Trophoblast cell (in vitro differentiated cells and primary cell): Measurements from ENCODE around the gene RNF31.

ENCODE experiments used
- DNase-seq, 2 donors: peaks; one replicate each; pipeline ENCODE4 v3.0.0-alpha.2; 2016
- H2AFZ ChIP-seq: 2 replicates; pipeline ENCODE4 v1.6.1; 2013; ENCODE audit warnings: low read length, moderate library complexity, mild to moderate bottlenecking; ENCODE audit not compliant: insufficient read depth, poor library complexity
- H2AK5ac ChIP-seq: 2 replicates; pipeline ENCODE4 v1.6.1; 2013; ENCODE audit warnings: mild to moderate bottlenecking, low read length
- H2BK120ac ChIP-seq: 2 replicates; pipeline ENCODE4 v1.6.1; 2013; ENCODE audit warnings: low read length, mild to moderate bottlenecking, moderate library complexity; ENCODE audit not compliant: insufficient read depth, poor library complexity
- H2BK12ac ChIP-seq: 2 replicates; pipeline ENCODE4 v1.6.1; 2013; ENCODE audit warnings: mild to moderate bottlenecking, low read length, moderate library complexity
- H2BK5ac ChIP-seq: 2 replicates; pipeline ENCODE4 v1.6.1; 2013; ENCODE audit warnings: low read length, low read depth, moderate library complexity, mild to moderate bottlenecking; ENCODE audit not compliant: poor library complexity
- H3K14ac ChIP-seq: 2 replicates; pipeline ENCODE4 v1.6.1; 2013; ENCODE audit warnings: mild to moderate bottlenecking, low read length
- H3K18ac ChIP-seq: 2 replicates; pipeline ENCODE4 v1.6.1; 2013; ENCODE audit warnings: mild to moderate bottlenecking, low read length
- H3K23ac ChIP-seq: 2 replicates; pipeline ENCODE4 v1.6.1; 2013; ENCODE audit warnings: low read length
- H3K27ac ChIP-seq: 2 replicates; pipeline ENCODE4 v1.5.1; 2013; ENCODE audit warnings: low read depth, mild to moderate bottlenecking, inconsistent platforms, low read length, moderate library complexity
- H3K27me3 ChIP-seq: 2 replicates; pipeline ENCODE4 v1.6.1; 2013; ENCODE audit warnings: inconsistent platforms, mild to moderate bottlenecking, low read length, moderate library complexity; ENCODE audit not compliant: insufficient read depth
- H3K36me3 ChIP-seq, 2 experiments: 1 replicate in 1 of 2; 2 replicates in 1 of 2; pipeline ENCODE4 v1.6.1; 2013; ENCODE audit warnings: low read length in 2 of 2, mild to moderate bottlenecking in 2 of 2, moderate library complexity in 1 of 2; ENCODE audit not compliant: insufficient read depth in 2 of 2, control insufficient read depth in 1 of 2
- H3K4ac ChIP-seq: 2 replicates; pipeline ENCODE4 v1.6.1; 2013; ENCODE audit warnings: low read depth, mild to moderate bottlenecking, low read length, moderate library complexity
- H3K4me1 ChIP-seq, 2 experiments: 1 replicate in 1 of 2; 2 replicates in 1 of 2; pipeline ENCODE4 v1.6.1; 2013; ENCODE audit warnings: low read length in 2 of 2, mild to moderate bottlenecking in 2 of 2, moderate library complexity in 1 of 2; ENCODE audit not compliant: insufficient read depth in 2 of 2, control insufficient read depth in 1 of 2
- H3K4me2 ChIP-seq: 2 replicates; pipeline ENCODE4 v1.6.1; 2013; ENCODE audit warnings: inconsistent platforms, mild to moderate bottlenecking, low read length, moderate library complexity
- H3K4me3 ChIP-seq: 2 replicates; pipeline ENCODE4 v1.5.1; 2013; ENCODE audit warnings: mild to moderate bottlenecking, low read depth, low read length, inconsistent platforms
- H3K79me1 ChIP-seq: one replicate; pipeline ENCODE4 v1.6.1; 2013; ENCODE audit warnings: low read length
- H3K79me2 ChIP-seq: 2 replicates; pipeline ENCODE4 v1.6.1; 2013; ENCODE audit warnings: low read length, mild to moderate bottlenecking; ENCODE audit not compliant: control insufficient read depth, insufficient read depth, poor library complexity
- H3K9ac ChIP-seq: 2 replicates; pipeline ENCODE4 v1.6.1; 2013; ENCODE audit warnings: mild to moderate bottlenecking, low read length
- H3K9me3 ChIP-seq: 2 replicates; pipeline ENCODE4 v1.6.1; 2013; ENCODE audit warnings: low read depth, mild to moderate bottlenecking, control low read depth, inconsistent platforms, low read length; ENCODE audit not compliant: insufficient read depth
- H4K12ac ChIP-seq: 2 replicates; pipeline ENCODE4 v1.6.1; 2013; ENCODE audit warnings: low read depth, mild to moderate bottlenecking, low read length, moderate library complexity
- H4K8ac ChIP-seq: 2 replicates; pipeline ENCODE4 v1.6.1; 2013; ENCODE audit warnings: low read depth, mild to moderate bottlenecking, low read length, moderate library complexity
- H4K91ac ChIP-seq: one replicate; pipeline ENCODE4 v1.6.1; 2013; ENCODE audit warnings: low read depth, mild to moderate bottlenecking, low read length, moderate library complexity
- WGBS: extraction: QIAGEN DNeasy Blood & Tissue Kit; methylation state at CpG from one replicate; pipeline ENCODE4 v1.1.7; 2013; ENCODE audit warnings: missing lambda C conversion rate; ENCODE audit not compliant: insufficient read length, insufficient coverage; ENCODE audit errors: extremely low coverage; 5-methylcytosine and 5-hydroxymethylcytosine counted together

Gene RNF31

GRCh38 chr14:24126939-24127338 lies 20.4 kb upstream of the RNF31 start:
- H2BK5ac ChIP-seq = no peak overlapping the region
- H2AFZ ChIP-seq = no peak overlapping the region
- no peak overlapping the region for H3K4me3 ChIP-seq
- no peaks in the 10 kb centered on the region for H3K27me3 ChIP-seq
- H3K36me3 ChIP-seq = peaks cover 7 to 17% of the 10 kb centered on the region in 2 experiments
- H3K4ac ChIP-seq = no peak overlapping the region
- H4K8ac ChIP-seq = no peak overlapping the region
- H3K18ac ChIP-seq = no peak overlapping the region
- no peaks in the 10 kb centered on the region for H3K4me1 ChIP-seq
- no peak for DNase-seq
- H3K27ac ChIP-seq = no peak overlapping the region
- H4K12ac ChIP-seq = no peak overlapping the region
- H2AK5ac ChIP-seq = no peak overlapping the region
- H3K79me1 ChIP-seq = no peaks in the 10 kb centered on the region
- H4K91ac ChIP-seq = no peak overlapping the region
- H3K23ac ChIP-seq = no peak overlapping the region
- no peak overlapping the region for H2BK12ac ChIP-seq
- H3K9ac ChIP-seq = no peak overlapping the region
- H3K14ac ChIP-seq = no peak overlapping the region
- H2BK120ac ChIP-seq = no peak overlapping the region
- H3K9me3 ChIP-seq = no peaks in the 10 kb centered on the region
- H3K4me2 ChIP-seq = no peak overlapping the region
- no peaks in the 10 kb centered on the region for H3K79me2 ChIP-seq

- Histone ChIP-seq H4K8ac (no peak overlapping the region), H4K12ac (no peak overlapping the region), H3K18ac (no peak overlapping the region), H3K79me1 (no peaks in the 10 kb centered on the region), H3K4me3 (no peak overlapping the region), H3K79me2 (no peaks in the 10 kb centered on the region), H3K4me2 (no peak overlapping the region), H3K4ac (no peak overlapping the region), H2BK5ac (no peak overlapping the region), H3K27ac (no peak overlapping the region), H4K91ac (no peak overlapping the region), H3K23ac (no peak overlapping the region), H2BK12ac (no peak overlapping the region), H3K4me1 (no peaks in the 10 kb centered on the region), H3K14ac (no peak overlapping the region), H2AK5ac (no peak overlapping the region), H3K36me3 (peaks cover 7 to 11% of the 10 kb centered on the region in 2 experiments), H2AFZ (no peak overlapping the region), H3K9ac (no peak overlapping the region), H3K9me3 (no peaks in the 10 kb centered on the region), H3K27me3 (no peaks in the 10 kb centered on the region), H2BK120ac (no peak overlapping the region)
- WGBS = no CpG with 5 or more reads among the region's 2 CpGs
- no peak for DNase-seq
These were observed 19.6 kb upstream of the RNF31 start for GRCh38 chr14:24127673-24128072.

- no peak overlapping the region for H3K14ac ChIP-seq
- no peak overlapping the region for H3K4me3 ChIP-seq
- H3K9me3 ChIP-seq = no peaks in the 10 kb centered on the region
- no CpG with 5 or more reads among the region's 8 CpGs for WGBS
- no peak overlapping the region for H4K91ac ChIP-seq
- H2BK120ac ChIP-seq = no peak overlapping the region
- no peaks in the 10 kb centered on the region for H3K4me1 ChIP-seq
- no peaks in the 10 kb centered on the region for H3K79me2 ChIP-seq
- no peak overlapping the region for H3K27ac ChIP-seq
- no peak overlapping the region for H3K18ac ChIP-seq
- no peak overlapping the region for H4K8ac ChIP-seq
- H3K23ac ChIP-seq = no peak overlapping the region
- H2BK12ac ChIP-seq = no peak overlapping the region
- no peak overlapping the region for H2AFZ ChIP-seq
- no peak overlapping the region for H4K12ac ChIP-seq
- H3K27me3 ChIP-seq = no peaks in the 10 kb centered on the region
- no peak overlapping the region for H2AK5ac ChIP-seq
- no peaks in the 10 kb centered on the region for H3K79me1 ChIP-seq
- no peak for DNase-seq
- H2BK5ac ChIP-seq = no peak overlapping the region
- H3K36me3 ChIP-seq = no peaks in the 10 kb centered on the region
- H3K9ac ChIP-seq = no peak overlapping the region
- H3K4ac ChIP-seq = no peak overlapping the region
- H3K4me2 ChIP-seq = no peak overlapping the region
These were observed 17.8 kb upstream of the RNF31 start for GRCh38 chr14:24129410-24129998.

- Histone ChIP-seq H3K9me3 (no peaks in the 10 kb centered on the region), H4K12ac (no peak within 1 kb of the TSS), H3K27me3 (no peaks in the 10 kb centered on the region), H2AK5ac (no peak within 1 kb of the TSS), H3K4ac (no peak within 1 kb of the TSS), H2BK5ac (no peak within 1 kb of the TSS), H3K23ac (no peak within 1 kb of the TSS), H3K18ac (no peak within 1 kb of the TSS), H3K14ac (no peak within 1 kb of the TSS), H3K79me1 (no peaks in the 10 kb centered on the region), H3K9ac (no peak within 1 kb of the TSS), H3K79me2 (no peaks in the 10 kb centered on the region), H4K8ac (no peak within 1 kb of the TSS), H2BK120ac (no peak within 1 kb of the TSS), H3K4me3 (no peak within 1 kb of the TSS), H3K36me3 (no peaks in the 10 kb centered on the region), H2BK12ac (no peak within 1 kb of the TSS), H4K91ac (no peak within 1 kb of the TSS), H2AFZ (no peak within 1 kb of the TSS), H3K27ac (no peak within 1 kb of the TSS), H3K4me1 (peaks cover 0 to 2% of the 10 kb centered on the region in 2 experiments), H3K4me2 (no peak within 1 kb of the TSS)
- no peak for DNase-seq
- no CpG with 5 or more reads among the region's 5 CpGs for WGBS
These were observed 16.9 kb upstream of the RNF31 start, which contains the start of gene FITM1 for GRCh38 chr14:24130380-24130716. TSS of gene FITM1 (plus strand) at chr14:24130659. CDS start at chr14:24131564, 905 bp downstream.
